Eye (tissue), 1 donor: Measurements from ENCODE around the gene GOLGA8G.
"Not testable (repeated sequence)": the region's sequence is repeated elsewhere in the genome, so short reads cannot be mapped to it uniquely, and the experiment has no call there.

Experiments
- DNase-seq: peaks from one replicate; pipeline ENCODE4 v3.0.0-alpha.2; 2015

GOLGA8G gene

GRCh38 chr15:28532954-28533353, at the start of gene GOLGA8G:
Gene GOLGA8G (minus strand): TSS chr15:28532971. CDS start chr15:28532909, 62 bp downstream.
- not testable (repeated sequence) for DNase-seq

- DNase-seq = not testable (repeated sequence)
These were observed 40.6 kb upstream of the GOLGA8G start for GRCh38 chr15:28573351-28573750.

GRCh38 chr15:28553268-28553667, 20.5 kb upstream of the GOLGA8G start, which contains the start of gene GOLGA6L25:
Gene GOLGA6L25 (plus strand): TSS chr15:28553568. CDS start chr15:28553629, 61 bp downstream.
- DNase-seq = not testable (repeated sequence)

- not testable (repeated sequence) for DNase-seq
These were observed 17.6 kb downstream of the GOLGA8G start for GRCh38 chr15:28515208-28515607.

GRCh38 chr15:28514128-28514527, 18.6 kb downstream of the GOLGA8G start:
- not testable (repeated sequence) for DNase-seq

GRCh38 chr15:28508217-28508889, 24.4 kb downstream of the GOLGA8G start:
- DNase-seq = not testable (repeated sequence)

GRCh38 chr15:28481340-28481739, 51.4 kb downstream of the GOLGA8G start:
- not testable (repeated sequence) for DNase-seq
